GM06990 (cell line): Measurements from ENCODE around the gene PPL.

Experiments used
- DNase-seq: peaks from one replicate; pipeline ENCODE4 v3.0.0-alpha.2; 2011; ENCODE audit not compliant: insufficient read length; ENCODE audit errors: extremely low read depth
- H3K27me3 ChIP-seq: replicated peaks from 2 replicates; pipeline ENCODE4 v1.6.0; 2011; ENCODE audit warnings: low read length; ENCODE audit not compliant: control insufficient read depth, insufficient read depth
- H3K36me3 ChIP-seq: 2 replicates; pipeline ENCODE4 v1.5.1; 2011; ENCODE audit warnings: low read length; ENCODE audit not compliant: control insufficient read depth, insufficient read depth
- H3K4me3 ChIP-seq: replicated peaks from 2 replicates; pipeline ENCODE4 v1.5.1; 2011; ENCODE audit warnings: low read depth, mild to moderate bottlenecking, control low read depth, low read length
- CTCF ChIP-seq: IDR thresholded peaks from 2 replicates; pipeline ENCODE4 v1.5.1; 2011; ENCODE audit warnings: low read length, control low read depth, mild to moderate bottlenecking, inconsistent platforms; ENCODE audit not compliant: insufficient read depth, poor library complexity, severe bottlenecking

The PPL gene

GRCh38 chr16:4876646-4877379, 60.1 kb downstream of the PPL start:
- no peak for TF ChIP-seq CTCF
- Histone ChIP-seq H3K27me3 (no peaks in the 10 kb centered on the region), H3K4me3 (no peak overlapping the region), H3K36me3 (peaks cover 53% of the 10 kb centered on the region)
- no peak for DNase-seq

GRCh38 chr16:4874666-4875065, 62.3 kb downstream of the PPL start:
- TF ChIP-seq CTCF = no peak
- peaks cover 51% of the 10 kb centered on the region for H3K36me3 ChIP-seq

GRCh38 chr16:4873091-4873490, 63.9 kb downstream of the PPL start:
- Histone ChIP-seq H3K36me3 (peaks cover 52% of the 10 kb centered on the region), H3K4me3 (no peak overlapping the region), H3K27me3 (no peaks in the 10 kb centered on the region)
- DNase-seq = no peak
- TF ChIP-seq CTCF = no peak

More at GRCh38 chr16:4874666-4875065, 62.3 kb downstream of the PPL start:
- DNase-seq = no peak
- H3K4me3 ChIP-seq = no peak overlapping the region
- H3K27me3 ChIP-seq = no peaks in the 10 kb centered on the region

- H3K36me3 ChIP-seq = peaks cover 46% of the 10 kb centered on the region
- TF ChIP-seq CTCF = no peak
Measured at GRCh38 chr16:4871071-4871470, 65.9 kb downstream of the PPL start.

GRCh38 chr16:4870138-4870671, 66.7 kb downstream of the PPL start:
- no peak for TF ChIP-seq CTCF
- no peak for DNase-seq
- H3K36me3 ChIP-seq = peaks cover 41% of the 10 kb centered on the region
- H3K4me3 ChIP-seq = no peak overlapping the region
- no peaks in the 10 kb centered on the region for H3K27me3 ChIP-seq

More at GRCh38 chr16:4871071-4871470, 65.9 kb downstream of the PPL start:
- Histone ChIP-seq H3K27me3 (no peaks in the 10 kb centered on the region), H3K4me3 (no peak overlapping the region)
- DNase-seq = no peak
